ENCODE measurements around the gene CYP2J2.

DNA sequence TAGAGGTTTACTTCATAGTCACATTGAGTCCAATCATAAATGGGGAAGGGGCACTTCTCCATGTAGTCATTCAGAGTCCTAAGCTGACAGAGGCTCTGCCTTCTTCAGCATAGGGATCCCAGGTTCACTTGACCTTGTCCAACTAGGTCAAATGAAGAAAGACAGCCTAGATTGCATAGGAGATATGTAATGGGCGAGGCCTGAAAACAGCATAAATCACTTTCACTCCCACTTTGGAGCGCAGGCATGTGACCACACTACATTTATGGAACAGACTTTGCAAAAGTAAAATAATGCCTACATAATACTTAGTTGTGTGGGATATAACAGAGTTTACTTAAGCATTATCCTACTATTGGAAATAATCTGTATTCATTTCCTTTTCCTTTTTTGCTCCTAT is 60.1 kb downstream of the CYP2J2 start:
- TF ChIP-seq, protein P1, sequence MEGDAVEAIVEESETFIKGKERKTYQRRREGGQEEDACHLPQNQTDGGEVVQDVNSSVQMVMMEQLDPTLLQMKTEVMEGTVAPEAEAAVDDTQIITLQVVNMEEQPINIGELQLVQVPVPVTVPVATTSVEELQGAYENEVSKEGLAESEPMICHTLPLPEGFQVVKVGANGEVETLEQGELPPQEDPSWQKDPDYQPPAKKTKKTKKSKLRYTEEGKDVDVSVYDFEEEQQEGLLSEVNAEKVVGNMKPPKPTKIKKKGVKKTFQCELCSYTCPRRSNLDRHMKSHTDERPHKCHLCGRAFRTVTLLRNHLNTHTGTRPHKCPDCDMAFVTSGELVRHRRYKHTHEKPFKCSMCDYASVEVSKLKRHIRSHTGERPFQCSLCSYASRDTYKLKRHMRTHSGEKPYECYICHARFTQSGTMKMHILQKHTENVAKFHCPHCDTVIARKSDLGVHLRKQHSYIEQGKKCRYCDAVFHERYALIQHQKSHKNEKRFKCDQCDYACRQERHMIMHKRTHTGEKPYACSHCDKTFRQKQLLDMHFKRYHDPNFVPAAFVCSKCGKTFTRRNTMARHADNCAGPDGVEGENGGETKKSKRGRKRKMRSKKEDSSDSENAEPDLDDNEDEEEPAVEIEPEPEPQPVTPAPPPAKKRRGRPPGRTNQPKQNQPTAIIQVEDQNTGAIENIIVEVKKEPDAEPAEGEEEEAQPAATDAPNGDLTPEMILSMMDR (IDR thresholded peaks at IDR 0.05), result no peak
- TF ChIP-seq POLR2A (IDR thresholded peaks at IDR 0.05), result no peak

Measured in prostate gland (tissue), 2 donors.